HFFc6 (cell line): Measurements from ENCODE around the gene FRMD3. TPM values are rescaled to one million over a fixed set of nuclear protein-coding genes. Genes with fewer than 3 reads are reported as not detected.

Experiments
- DNase-seq: peaks from one replicate; pipeline ENCODE4 v3.0.0-alpha.2; 2018
- H3K27ac Mint-ChIP-seq: 2 replicates; pipeline ENCODE4 v1.8.0; 2020; ENCODE audit warnings: mild to moderate bottlenecking, mixed read lengths
- H3K27me3 Mint-ChIP-seq: 2 replicates; pipeline ENCODE4 v1.8.0; 2021; ENCODE audit warnings: mild to moderate bottlenecking, moderate library complexity, mixed read lengths; ENCODE audit not compliant: insufficient read depth
- H3K36me3 Mint-ChIP-seq: 2 replicates; pipeline ENCODE4 v1.8.0; 2021; ENCODE audit warnings: low read depth, mixed read lengths
- H3K4me1 Mint-ChIP-seq: 2 replicates; pipeline ENCODE4 v1.8.0; 2020; ENCODE audit warnings: low read depth, mixed read lengths
- H3K4me3 Mint-ChIP-seq: 2 replicates; pipeline ENCODE4 v1.8.0; 2020; ENCODE audit warnings: mild to moderate bottlenecking, moderate library complexity, mixed read lengths
- H3K9me3 Mint-ChIP-seq: 2 replicates; pipeline ENCODE4 v1.8.0; 2020; ENCODE audit warnings: mild to moderate bottlenecking, mixed read lengths
- CTCF ChIP-seq: fragments of 200-600 bp; sonication (generic); IDR thresholded peaks from 2 replicates; pipeline ENCODE4 v1.5.0; 2021; ENCODE audit warnings: antibody characterized with exemption, mild to moderate bottlenecking
- total RNA-seq, 6 experiments: library from RNA; stranded (reverse); fragmentation: NEBNext Ultra II Directional; extraction: Animal tissue kit (Norgen Biotek cat#: 25700); gene quantifications; 2 replicates in 1 of 6; 3 replicates in 5 of 6; pipeline ENCODE4 v1.2.3, GENCODE V29; 2021

FRMD3 gene
- total RNA-seq, 6 experiments from 2014 or later = 4.0 to 14.9 (median 12.7) TPM

- no peak for TF ChIP-seq CTCF
- peaks cover 3% of the 10 kb centered on the region for H3K36me3 Mint-ChIP-seq
- no peak overlapping the region for H3K4me3 Mint-ChIP-seq
- no peaks in the 10 kb centered on the region for H3K9me3 Mint-ChIP-seq
- no peak for DNase-seq
- H3K27ac Mint-ChIP-seq = no peak overlapping the region
- H3K4me1 Mint-ChIP-seq = peaks cover 65% of the 10 kb centered on the region
- peaks cover 3% of the 10 kb centered on the region; the same call in 1 of the 2 replicates for H3K27me3 Mint-ChIP-seq
Observed at GRCh38 chr9:83434254-83434653, 103.9 kb downstream of the FRMD3 start.

GRCh38 chr9:83433846-83434245 is 104.4 kb downstream of the FRMD3 start:
- Mint-ChIP-seq H3K27ac (no peak overlapping the region), H3K27me3 (peaks cover 3% of the 10 kb centered on the region; the same call in 1 of the 2 replicates), H3K9me3 (no peaks in the 10 kb centered on the region), H3K36me3 (no peaks in the 10 kb centered on the region; the same call in 1 of the 2 replicates), H3K4me3 (no peak overlapping the region), H3K4me1 (peaks cover 67% of the 10 kb centered on the region)
- no peak for TF ChIP-seq CTCF
- DNase-seq = no peak

- H3K9me3 Mint-ChIP-seq = no peaks in the 10 kb centered on the region
- no peaks in the 10 kb centered on the region; the same call in 1 of the 2 replicates for H3K36me3 Mint-ChIP-seq
- no peak for TF ChIP-seq CTCF
- H3K27me3 Mint-ChIP-seq = peaks cover 2% of the 10 kb centered on the region; the same call in 1 of the 2 replicates
- H3K4me3 Mint-ChIP-seq = no peak overlapping the region
- peaks cover 67% of the 10 kb centered on the region for H3K4me1 Mint-ChIP-seq
- no peak overlapping the region for H3K27ac Mint-ChIP-seq
- no peak for DNase-seq
Observed at GRCh38 chr9:83432877-83433550, 105.2 kb downstream of the FRMD3 start.

- Mint-ChIP-seq H3K4me1 (peaks cover 59% of the 10 kb centered on the region), H3K9me3 (no peaks in the 10 kb centered on the region), H3K36me3 (no peaks in the 10 kb centered on the region; the same call in 1 of the 2 replicates), H3K27ac (peak overlapping the region; percentile 64), H3K4me3 (peak overlapping the region; percentile 62), H3K27me3 (peaks cover 2% of the 10 kb centered on the region; the same call in 1 of the 2 replicates)
- no peak for TF ChIP-seq CTCF
- DNase-seq = peak; percentile 72
Observed at GRCh38 chr9:83432104-83432627, 106.0 kb downstream of the FRMD3 start.

GRCh38 chr9:83431101-83432060 is 106.8 kb downstream of the FRMD3 start:
- Mint-ChIP-seq H3K4me3 (peak overlapping the region; percentile 62), H3K9me3 (no peaks in the 10 kb centered on the region), H3K27me3 (peaks cover 2% of the 10 kb centered on the region; the same call in 1 of the 2 replicates), H3K36me3 (no peaks in the 10 kb centered on the region; the same call in none of the 2 replicates), H3K4me1 (peaks cover 60% of the 10 kb centered on the region), H3K27ac (peak overlapping the region; percentile 64)
- DNase-seq = peak; percentile 10
- no peak for TF ChIP-seq CTCF
